SHP77 (cell line): ENCODE measurements around the gene CADPS2.
A peak's percentile ranks its signal among the peaks of the same experiment; 100 is the strongest.

Experiments used
- DNase-seq, 2 experiments: peaks; one replicate each; lab custom pipeline; 2025; lab: John Stamatoyannopoulos, UW

CADPS2 gene

DNA sequence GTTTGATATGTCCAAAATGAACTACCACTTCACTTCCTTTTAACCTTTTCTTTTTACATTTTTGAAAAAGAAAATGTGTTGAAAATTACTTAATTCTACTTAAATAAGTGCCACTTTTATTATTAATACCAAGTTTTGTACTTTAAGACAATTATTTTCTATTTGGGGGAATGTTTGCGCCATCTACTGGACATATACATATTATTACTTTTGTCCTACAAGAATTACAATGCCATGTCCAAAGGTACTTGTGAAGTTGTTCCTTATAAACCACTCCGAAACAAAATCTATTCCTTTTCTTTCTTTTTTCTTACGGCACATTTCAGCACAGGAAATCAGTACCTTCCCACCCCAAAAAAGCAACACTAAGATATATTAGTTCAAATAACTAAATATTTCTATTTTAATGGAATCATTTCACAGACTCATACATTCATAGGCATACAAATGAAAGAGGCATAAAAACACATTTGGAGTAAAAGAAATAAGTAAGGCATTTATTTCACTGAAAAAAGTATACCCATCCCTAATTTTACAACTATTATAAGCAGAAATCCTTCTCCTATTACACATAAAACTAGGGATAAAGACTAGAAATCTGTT, 357.3 kb downstream of the CADPS2 start:
- DNase-seq, result peak; percentile 3 to 6

DNA sequence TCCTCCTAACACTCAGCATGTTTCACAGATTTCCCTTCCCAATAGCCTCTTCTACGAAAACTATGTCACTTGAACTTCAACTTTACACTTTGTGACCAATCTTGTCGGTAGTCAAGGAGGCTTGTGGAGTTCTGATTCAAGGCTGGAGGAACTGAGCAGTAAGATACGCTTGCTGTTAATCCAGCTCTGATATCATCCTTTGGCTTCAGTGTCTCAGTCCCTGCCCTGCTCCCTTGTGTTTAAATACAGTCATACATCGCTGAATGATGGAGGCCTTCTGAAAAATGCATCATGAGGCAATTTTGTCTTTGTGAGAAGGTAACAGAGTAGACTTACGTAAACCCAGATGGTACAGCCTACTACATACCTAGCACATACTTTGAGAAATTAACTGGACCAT, 360.9 kb downstream of the CADPS2 start:
- DNase-seq, result no peak

DNA sequence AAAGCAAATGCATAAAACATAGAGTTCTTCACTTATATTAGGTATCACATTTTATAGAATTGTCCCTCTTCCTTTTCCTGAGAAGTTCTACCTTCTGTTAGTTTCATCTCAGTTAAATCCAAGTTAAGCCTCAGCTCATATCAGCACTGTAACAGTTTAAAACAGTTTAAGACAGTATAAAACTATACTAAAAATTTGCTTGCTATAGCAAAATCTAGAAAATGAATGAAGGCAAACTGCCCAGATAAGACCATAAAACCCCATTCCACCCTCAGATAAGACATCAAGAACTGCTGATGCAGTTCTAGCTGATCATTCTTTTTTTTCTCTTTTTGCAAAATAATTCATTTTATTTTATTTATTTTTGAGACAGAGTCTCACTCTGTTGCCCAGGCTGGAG, 364.5 kb downstream of the CADPS2 start:
- DNase-seq, result no peak

DNA sequence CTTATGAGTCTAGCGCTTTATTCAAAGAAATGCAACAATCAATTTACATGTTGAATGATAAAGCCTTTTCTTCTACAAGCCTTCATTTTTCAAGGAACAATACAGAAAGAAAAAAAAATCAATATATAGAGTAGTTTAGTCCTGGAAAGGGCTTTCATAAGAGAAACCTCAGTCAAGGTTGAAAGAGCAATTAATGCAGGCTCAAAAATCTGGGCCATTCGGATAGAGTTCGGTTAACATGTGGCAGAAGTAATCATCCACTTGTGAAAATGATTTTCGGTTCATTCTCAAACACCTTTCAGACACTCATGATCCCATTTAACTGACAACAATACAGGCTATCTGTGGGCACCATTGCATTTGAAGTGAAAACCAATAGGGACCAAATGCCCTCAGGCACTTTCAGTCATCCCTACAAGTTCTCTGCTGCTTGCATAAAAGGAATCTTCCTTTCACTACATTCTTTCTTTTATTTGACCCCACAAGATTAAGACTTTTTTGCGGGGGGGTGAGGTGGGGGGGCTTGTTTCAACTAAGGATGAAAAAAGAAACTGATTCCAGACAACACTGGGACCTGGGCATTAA, 365.2 kb downstream of the CADPS2 start:
- no peak for DNase-seq

DNA sequence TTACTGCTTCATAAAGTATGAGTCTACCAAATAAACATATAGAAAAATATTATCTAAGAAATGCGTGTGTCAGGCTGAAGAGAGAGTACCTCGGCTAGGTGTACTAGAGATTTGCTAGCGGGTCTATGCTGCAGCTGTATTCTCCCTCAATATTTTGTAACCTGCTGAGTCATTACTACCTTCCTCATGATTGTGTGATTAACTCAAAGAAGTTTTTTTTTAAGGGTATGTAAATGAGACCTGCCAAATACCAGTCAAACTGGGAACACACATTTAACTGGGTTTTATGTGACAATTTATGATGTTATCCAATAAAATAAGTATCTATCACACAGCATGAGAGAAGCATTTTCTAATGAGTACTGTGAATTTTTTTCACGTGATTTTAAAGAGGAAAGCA, 367.8 kb downstream of the CADPS2 start:
- no peak for DNase-seq

DNA sequence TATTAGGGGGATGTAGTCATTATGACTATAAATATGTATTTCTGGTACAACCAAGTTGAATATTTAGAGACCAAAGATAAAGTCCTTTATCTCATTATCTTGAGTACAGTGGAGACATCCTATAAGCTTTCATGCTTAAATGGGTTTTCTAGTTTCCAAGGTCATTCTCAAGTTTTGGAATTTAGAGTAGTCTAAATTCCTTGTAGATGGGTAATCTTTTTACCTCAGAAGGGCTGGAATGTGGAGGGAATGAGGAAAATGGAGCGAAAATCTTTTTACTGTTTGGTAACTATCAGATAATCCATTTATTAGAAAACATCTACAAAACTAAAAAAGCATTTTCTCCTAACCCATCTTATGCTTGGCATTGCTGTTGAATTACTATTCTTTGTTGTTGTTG, 368.7 kb downstream of the CADPS2 start:
- DNase-seq, result no peak

DNA sequence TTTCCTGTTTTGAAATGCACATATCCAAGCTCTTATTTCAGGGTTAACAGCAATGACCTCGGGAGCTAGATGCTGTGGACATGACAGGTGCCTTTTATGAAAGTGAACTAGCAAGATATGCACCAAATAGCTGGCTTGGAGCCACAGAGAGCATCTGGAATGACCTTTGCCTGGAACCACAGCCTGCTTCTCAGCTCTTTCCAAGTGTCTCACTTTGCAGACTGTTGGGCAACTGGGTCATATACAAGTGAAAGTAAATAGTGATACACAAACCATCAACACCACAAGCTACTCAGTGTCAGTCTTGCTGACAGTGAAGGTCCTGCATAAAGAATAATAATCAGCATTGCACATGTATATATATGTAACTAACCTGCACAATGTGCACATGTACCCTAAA, 370.9 kb downstream of the CADPS2 start:
- peak in 1 of 2 experiments; percentile 4 for DNase-seq

DNA sequence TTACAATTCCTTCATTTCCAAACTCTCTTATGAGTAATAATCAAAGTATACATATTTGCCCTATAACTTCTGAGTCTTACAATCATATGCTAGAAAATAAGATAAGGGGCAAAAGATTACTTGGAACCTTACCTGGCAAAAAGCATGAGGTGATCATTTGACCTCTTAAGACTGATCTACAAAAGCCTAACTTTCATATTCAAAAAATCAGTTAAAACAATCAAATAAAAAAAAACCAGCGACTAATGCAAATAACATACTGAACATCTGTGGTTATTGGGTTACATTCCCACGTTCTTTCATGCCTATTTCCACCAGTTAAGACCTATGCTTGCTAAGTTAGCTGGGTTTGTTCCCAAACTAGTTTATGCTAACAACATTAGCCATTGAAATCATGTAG, 375.0 kb downstream of the CADPS2 start:
- no peak for DNase-seq

DNA sequence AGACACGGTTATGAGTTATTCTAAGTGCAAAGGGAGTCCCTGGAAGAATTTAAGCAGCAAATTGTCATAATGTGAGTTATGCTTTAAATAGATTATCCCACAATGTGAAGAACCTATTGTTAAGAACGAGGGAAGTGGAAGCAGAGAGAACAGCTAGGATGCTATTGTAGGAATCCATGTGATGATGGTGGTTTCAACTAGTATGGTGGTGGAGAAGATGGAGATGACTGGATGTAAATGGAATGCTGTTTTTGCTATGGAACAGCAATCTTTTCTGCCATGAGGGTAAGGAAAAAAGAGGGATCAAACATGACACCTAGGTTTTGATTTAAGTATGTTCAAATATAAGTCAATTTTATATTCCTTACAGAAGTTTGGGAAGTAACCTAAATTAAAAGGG, 378.7 kb downstream of the CADPS2 start:
- DNase-seq, result no peak

DNA sequence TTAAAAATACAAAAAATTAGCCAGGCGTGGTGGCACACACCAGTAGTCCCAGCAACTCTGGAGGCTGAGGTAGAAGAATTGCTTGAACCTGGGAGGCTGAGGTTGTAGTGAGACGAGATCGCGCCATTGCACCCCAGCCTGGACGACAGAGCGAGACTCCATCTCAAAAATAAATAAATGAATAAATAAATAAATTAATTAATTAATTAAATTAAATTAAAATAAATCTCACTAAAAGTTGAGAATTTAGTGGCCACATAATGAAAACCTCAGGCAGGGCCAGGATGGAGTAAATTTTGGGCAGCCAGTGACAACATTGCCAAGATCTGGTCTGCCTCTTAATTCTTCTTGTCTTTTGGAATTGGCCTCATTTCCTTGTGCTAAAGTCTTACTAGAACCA, 394.3 kb downstream of the CADPS2 start:
- no peak for DNase-seq

DNA sequence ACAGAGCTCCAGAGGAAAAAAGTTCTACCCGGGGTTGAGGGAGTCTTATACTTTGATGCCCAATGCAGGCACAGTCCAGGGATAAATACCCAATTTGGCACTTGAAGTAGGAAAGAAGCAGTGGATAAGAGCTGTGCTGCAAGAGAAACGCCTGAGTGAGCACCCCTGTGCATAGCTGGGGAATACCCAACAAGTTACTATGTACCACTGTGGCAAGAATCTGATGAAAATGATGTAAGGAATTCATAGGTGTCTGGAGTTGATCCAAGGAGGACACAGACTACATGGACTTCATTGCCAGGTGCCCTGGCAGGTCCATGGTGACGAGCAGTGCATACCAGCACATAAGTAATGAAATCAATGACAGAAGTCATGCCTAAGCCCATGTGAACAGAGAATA, 398.0 kb downstream of the CADPS2 start:
- DNase-seq, result no peak

DNA sequence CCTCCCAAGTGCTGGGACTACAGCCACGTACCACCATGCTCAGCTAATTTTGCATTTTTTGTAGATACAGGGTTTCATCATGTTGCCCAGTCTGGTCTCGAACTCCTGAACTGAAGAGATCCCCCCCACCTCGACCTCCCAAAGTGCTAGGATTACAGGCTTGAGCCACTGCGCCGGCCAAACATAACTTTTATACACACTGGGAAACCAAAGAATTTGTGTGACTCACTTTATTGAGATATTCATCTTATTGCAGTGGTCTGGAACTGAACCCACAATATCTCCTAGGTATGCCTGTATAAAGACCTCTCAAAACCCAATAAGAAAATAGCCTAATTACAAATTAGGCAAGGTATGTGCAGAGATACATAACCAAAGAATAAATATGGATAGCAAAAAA, 399.1 kb downstream of the CADPS2 start:
- DNase-seq, result no peak

DNA sequence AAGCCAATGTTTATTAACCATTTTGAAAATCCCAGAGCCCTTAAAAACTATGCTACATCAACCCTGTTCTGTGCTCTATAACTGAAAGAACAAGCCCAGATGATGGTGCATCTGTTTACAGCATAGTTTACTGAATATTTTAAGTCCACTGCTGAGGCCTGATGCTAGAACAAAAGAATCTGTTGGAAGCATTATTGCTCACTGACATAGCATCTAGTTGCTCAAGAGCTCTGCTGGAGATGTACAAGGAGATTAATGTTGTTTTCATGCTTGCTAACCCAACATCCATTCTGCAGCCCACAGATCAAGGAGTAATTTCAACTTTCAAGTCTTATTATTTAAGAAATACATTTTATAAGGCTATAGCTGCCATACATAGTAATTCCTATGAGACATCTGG, 400.4 kb downstream of the CADPS2 start:
- no peak for DNase-seq

DNA sequence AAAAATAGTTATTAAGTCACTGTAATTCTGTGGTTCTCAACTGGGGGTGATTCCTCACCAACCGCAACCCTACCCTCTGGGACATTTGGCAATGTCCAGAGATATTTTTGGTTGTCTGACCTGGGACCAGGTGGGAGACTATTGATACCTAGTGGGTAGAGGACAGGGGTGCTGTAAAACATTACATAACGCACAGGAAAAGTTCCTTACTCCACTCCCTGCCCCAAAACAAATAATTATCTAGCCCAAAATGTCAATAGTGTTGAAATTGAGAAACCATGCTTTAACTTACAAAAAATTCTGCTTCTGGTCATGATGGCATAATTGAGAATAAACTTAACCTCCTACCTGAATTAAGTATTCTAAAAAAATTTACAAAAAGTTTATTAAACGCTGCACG, 404.0 kb downstream of the CADPS2 start:
- DNase-seq, result no peak

DNA sequence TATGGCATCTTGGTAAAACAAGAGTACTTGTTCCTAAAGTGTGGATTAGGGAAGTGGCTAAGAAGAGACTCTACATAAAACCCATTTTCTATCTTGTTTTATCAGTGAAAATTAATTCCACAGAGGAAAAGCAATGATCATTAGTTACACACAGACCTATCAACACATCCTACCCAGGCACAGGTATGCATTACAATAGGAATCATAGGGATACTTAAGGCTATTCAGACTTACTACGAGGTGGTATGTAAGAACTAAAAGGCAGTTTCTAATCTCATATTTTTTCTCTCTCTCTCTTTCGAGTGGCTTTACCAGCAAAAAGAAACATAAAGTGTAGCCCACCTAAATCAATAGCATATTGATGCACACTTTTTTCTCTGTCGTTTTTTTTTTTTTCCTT, 415.4 kb downstream of the CADPS2 start:
- no peak for DNase-seq

DNA sequence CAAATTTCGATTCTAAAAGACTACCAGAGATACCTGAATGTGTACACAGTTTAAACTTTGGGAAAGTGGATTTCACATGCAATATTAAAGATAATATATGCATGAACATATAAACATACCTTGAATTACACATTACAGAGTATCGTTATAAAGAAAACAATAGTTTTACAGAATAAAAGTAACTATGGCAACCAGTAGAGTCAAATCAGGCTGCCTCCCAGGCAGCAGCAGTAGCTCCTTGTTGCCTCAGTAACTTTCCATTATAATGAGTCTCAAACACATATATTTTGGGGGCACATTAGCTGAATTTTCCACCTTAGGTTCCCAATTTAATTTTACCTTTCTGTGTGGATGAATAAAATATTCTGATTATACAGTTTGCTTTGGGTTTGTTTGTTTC, 417.3 kb downstream of the CADPS2 start:
- no peak for DNase-seq

DNA sequence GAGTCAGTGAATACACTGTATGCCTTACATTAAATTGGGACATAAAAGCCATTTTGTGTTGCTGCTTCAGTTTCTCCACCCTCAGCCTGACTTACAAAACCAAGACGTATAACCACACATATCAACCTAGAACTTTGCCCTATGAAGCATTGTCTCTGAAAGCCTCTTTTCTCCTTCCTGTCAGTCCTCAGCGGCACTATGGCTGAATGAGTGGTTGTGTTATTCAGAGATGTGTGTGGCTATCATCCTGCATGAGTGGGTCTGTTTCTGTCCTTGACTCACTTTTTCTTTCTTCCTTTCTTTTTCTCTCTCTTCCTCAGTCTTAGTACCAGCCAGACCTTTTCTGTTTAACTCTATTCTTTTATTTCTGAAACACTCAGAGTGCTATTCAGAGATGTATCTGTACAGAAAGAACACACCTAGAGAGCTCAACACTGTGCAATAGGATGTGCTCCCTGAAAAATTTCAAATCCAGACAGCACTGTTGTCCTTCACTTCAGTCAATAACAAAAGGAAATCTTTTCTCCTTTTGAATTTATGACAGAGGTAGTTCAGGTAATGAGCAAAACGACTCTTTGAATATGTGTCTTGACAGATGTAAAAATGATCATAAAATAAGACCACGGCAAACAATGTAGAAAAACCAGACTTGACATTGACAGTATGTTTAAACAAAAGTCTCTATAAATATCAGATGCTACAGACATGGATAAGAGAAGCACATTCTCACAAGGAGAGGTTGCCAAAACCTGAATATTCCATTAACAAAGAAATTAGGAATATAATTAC, 418.4 kb downstream of the CADPS2 start:
- DNase-seq, result no peak

DNA sequence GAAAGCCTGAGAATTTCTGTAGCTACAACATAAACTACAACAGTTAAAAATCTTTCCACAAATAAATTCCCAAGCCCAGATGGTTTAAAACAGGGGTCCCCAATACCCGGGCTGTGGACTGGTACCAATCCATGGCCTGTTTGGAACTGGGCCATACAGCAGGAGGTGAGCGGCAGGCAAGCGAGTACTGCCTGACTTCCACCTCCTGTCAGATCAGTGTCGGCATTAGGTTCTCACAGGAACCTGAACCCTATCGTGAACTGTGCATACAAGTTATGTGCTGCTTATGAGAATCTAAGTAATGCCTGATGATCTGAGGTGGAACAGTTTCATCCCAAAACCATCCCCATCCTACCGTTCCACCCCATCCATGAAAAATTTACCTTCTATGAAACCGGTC, 421.0 kb downstream of the CADPS2 start:
- no peak for DNase-seq

DNA sequence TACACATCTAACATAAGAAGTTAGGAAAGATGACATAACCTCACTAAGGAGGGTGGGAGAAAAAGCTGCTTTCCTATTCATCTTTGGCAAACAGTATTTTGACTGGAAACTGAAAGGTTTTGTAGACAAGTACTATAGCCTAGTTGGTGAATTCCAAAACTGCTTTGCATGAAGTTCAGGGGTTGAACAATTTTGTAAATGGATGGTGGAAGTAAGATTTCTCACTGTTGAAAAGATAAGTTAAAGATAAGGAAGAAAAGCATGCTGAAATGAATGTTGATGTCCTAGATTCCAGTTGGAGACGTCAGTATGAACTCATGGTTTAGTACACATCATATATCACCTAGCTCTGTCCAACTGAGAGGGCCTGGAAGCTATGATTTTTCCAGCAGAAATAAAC, 422.6 kb downstream of the CADPS2 start:
- DNase-seq, result no peak

DNA sequence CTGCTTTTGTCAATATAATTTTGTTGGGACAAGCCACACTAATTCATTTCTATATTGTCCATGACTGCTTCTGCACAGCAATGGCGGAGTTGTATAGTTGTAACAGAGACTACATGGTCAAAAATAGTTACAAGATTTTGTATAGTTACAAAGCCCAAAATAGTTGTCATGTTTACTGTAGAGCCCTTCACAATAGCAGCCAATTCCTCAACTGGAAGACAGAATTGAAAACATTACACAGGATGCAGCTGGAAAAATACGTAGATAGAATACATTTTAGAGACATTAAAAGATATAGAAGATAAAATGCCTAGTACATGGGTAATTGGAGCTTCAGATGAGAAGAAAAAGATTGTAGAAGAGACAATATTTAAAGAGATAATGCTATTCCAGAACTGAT, 425.3 kb downstream of the CADPS2 start:
- no peak for DNase-seq

DNA sequence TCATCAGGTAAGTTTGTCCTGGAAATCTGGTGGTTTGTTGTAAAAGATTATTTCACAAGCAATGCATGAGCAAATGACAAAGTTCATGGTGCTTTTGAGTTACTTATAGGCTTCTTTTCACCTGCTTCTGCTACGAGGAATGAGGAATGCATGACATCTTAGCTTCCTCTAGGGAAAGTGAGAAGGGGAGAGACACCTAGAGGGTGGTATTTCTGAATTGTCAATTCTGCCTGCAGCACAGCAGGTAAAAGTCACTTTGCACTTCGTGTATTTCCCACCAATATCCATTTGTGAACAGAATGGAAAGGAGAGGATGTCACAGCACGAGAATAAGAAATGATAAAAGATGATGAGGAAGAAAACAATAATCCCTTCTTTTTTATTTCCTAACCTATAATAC, 428.3 kb downstream of the CADPS2 start:
- DNase-seq, result no peak

DNA sequence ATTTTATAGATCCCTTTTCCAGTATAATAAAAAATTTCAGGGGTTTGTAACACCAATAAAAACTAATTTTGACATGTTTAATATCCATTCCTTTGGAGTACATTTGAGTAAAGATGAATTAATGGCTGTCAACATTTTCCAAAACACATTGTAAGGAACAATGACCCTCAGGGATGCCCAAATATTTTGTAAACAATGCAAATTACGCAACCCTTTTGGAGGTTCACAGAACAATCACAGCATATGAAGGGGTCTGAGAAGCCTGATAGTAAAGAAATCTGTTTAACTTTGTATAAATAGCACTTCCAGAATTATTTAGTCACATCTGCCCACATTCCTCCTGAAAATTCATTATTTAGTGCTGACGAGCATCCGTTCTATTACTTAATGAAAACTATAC, 428.9 kb downstream of the CADPS2 start:
- no peak for DNase-seq

DNA sequence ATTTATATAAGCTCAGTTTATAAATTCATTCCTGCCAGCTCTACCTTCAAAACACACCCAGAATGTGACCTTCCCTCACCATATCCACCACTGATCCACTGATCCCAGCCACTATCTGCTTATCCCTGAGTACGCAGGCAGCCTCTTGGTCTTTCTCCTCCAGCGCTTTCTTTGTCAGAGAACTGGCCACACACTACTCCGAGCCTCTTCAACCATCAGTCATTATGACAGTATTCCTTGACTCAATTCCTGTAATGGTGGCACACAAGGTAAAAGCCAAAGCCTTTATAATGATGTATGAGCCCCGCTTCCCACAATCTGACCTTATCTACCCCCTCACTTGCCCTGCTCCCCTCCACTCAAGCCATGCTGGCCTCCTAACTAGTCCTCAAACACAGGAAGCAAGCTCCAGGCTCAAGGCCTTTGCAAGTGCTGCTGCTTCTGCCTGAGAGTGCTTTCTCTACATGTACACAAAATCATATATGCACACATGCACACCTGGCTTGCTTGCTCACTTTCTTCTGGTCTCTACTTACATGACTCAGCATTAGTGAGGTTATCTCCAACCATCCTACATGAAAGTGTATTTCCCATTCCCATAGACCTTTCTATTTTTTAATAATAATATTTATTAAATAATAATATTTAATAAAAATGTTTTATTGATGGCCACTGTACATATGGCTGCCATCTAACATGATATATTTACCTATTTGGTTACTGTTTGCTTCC, 431.3 kb downstream of the CADPS2 start:
- DNase-seq, result no peak
